ENCODE results near the gene FGF21. TPM values are rescaled to one million over a fixed set of nuclear protein-coding genes. Genes with fewer than 3 reads are reported as not detected.
"Not testable (repeated sequence)": the region's sequence is repeated elsewhere in the genome, so short reads cannot be mapped to it uniquely, and the experiment has no call there.

Gene FGF21
- total and polyA plus RNA-seq, 4 donors = not detected

GRCh38 chr19:48718106-48718505 is 37.2 kb upstream of the FGF21 start:
- H3K36me3 ChIP-seq (ENCODE audit: control insufficient read depth, insufficient read depth, low read length); DNase-seq (ENCODE audit: low read depth in 4 of 6, low spot score in 6 of 6); H3K27me3 ChIP-seq (ENCODE audit: control insufficient read depth, insufficient read depth, low read length); H3K4me3 ChIP-seq (ENCODE audit: low read depth, low read length); H3K9me3 ChIP-seq (ENCODE audit: control insufficient read depth, insufficient read depth, low read length): not testable (repeated sequence)
- Histone ChIP-seq H3K27ac (ENCODE audit: low read depth, low read length) (peak overlapping the region; percentile 33), H3K4me1 (ENCODE audit: control insufficient read depth, insufficient read depth, low read length) (peaks cover 64% of the 10 kb centered on the region)
- 95% methylated on average over 9 of the region's 13 CpGs for WGBS (ENCODE audit: insufficient coverage)

- WGBS (ENCODE audit: insufficient coverage) = 55% methylated on average over 14 of the region's 15 CpGs
- peak in 1 of 6 donors; percentile 22 for DNase-seq (ENCODE audit: low read depth in 4 of 6, low spot score in 6 of 6)
- Histone ChIP-seq H3K4me1 (ENCODE audit: control insufficient read depth, insufficient read depth, low read length) (peaks cover 58% of the 10 kb centered on the region), H3K9me3 (ENCODE audit: control insufficient read depth, insufficient read depth, low read length) (no peaks in the 10 kb centered on the region), H3K27ac (ENCODE audit: low read depth, low read length) (peak overlapping the region; percentile 69), H3K27me3 (ENCODE audit: control insufficient read depth, insufficient read depth, low read length) (no peaks in the 10 kb centered on the region), H3K4me3 (ENCODE audit: low read depth, low read length) (no peak overlapping the region), H3K36me3 (ENCODE audit: control insufficient read depth, insufficient read depth, low read length) (peaks cover 2% of the 10 kb centered on the region)
These were observed 36.6 kb upstream of the FGF21 start for GRCh38 chr19:48718711-48719231.

- H3K4me1 ChIP-seq (ENCODE audit: control insufficient read depth, insufficient read depth, low read length) = peaks cover 56% of the 10 kb centered on the region
These were observed 35.8 kb upstream of the FGF21 start, which contains the start of gene MAMSTR for GRCh38 chr19:48719263-48720171. MAMSTR (minus strand) TSS chr19:48719725; CDS start chr19:48719031, 694 bp downstream.

GRCh38 chr19:48720251-48720612 is 35.1 kb upstream of the FGF21 start:
- Histone ChIP-seq H3K27me3 (ENCODE audit: control insufficient read depth, insufficient read depth, low read length) (no peaks in the 10 kb centered on the region), H3K9me3 (ENCODE audit: control insufficient read depth, insufficient read depth, low read length) (no peaks in the 10 kb centered on the region), H3K27ac (ENCODE audit: low read depth, low read length) (peak overlapping the region; percentile 98), H3K4me3 (ENCODE audit: low read depth, low read length) (peak overlapping the region; percentile 87), H3K36me3 (ENCODE audit: control insufficient read depth, insufficient read depth, low read length) (peaks cover 2% of the 10 kb centered on the region), H3K4me1 (ENCODE audit: control insufficient read depth, insufficient read depth, low read length) (peaks cover 53% of the 10 kb centered on the region)
- WGBS (ENCODE audit: insufficient coverage) = 21% methylated on average over 11 of the region's 12 CpGs
- no peak for DNase-seq (ENCODE audit: low read depth in 4 of 6, low spot score in 6 of 6)

More at GRCh38 chr19:48719263-48720171, 35.8 kb upstream of the FGF21 start, which contains the start of gene MAMSTR:
- H3K36me3 ChIP-seq (ENCODE audit: control insufficient read depth, insufficient read depth, low read length) = peaks cover 2% of the 10 kb centered on the region
- DNase-seq (ENCODE audit: low read depth in 4 of 6, low spot score in 6 of 6) = no peak
- 76% methylated on average over 24 of the region's 33 CpGs for WGBS (ENCODE audit: insufficient coverage)
- peak within 1 kb of the TSS; percentile 98 for H3K27ac ChIP-seq (ENCODE audit: low read depth, low read length)
- H3K4me3 ChIP-seq (ENCODE audit: low read depth, low read length) = peak within 1 kb of the TSS; percentile 87
- H3K27me3 ChIP-seq (ENCODE audit: control insufficient read depth, insufficient read depth, low read length) = no peaks in the 10 kb centered on the region
- H3K9me3 ChIP-seq (ENCODE audit: control insufficient read depth, insufficient read depth, low read length) = no peaks in the 10 kb centered on the region

- H3K4me1 ChIP-seq (ENCODE audit: control insufficient read depth, insufficient read depth, low read length) = peaks cover 47% of the 10 kb centered on the region
- peaks cover 2% of the 10 kb centered on the region for H3K36me3 ChIP-seq (ENCODE audit: control insufficient read depth, insufficient read depth, low read length)
- H3K4me3 ChIP-seq (ENCODE audit: low read depth, low read length) = peak overlapping the region; percentile 87
- H3K27me3 ChIP-seq (ENCODE audit: control insufficient read depth, insufficient read depth, low read length) = no peaks in the 10 kb centered on the region
- no peaks in the 10 kb centered on the region for H3K9me3 ChIP-seq (ENCODE audit: control insufficient read depth, insufficient read depth, low read length)
- peak overlapping the region; percentile 98 for H3K27ac ChIP-seq (ENCODE audit: low read depth, low read length)
- DNase-seq (ENCODE audit: low read depth in 4 of 6, low spot score in 6 of 6) = peak; percentile 99 to 100 (median 99)
- WGBS (ENCODE audit: insufficient coverage) = 3% methylated on average over 35 of the region's 42 CpGs
These were observed 34.6 kb upstream of the FGF21 start for GRCh38 chr19:48720613-48721296.

GRCh38 chr19:48722196-48722708 is 33.1 kb upstream of the FGF21 start:
- H3K4me1 ChIP-seq (ENCODE audit: control insufficient read depth, insufficient read depth, low read length) = peaks cover 33% of the 10 kb centered on the region
- no peak overlapping the region for H3K4me3 ChIP-seq (ENCODE audit: low read depth, low read length)
- no peak for DNase-seq (ENCODE audit: low read depth in 4 of 6, low spot score in 6 of 6)
- no peaks in the 10 kb centered on the region for H3K9me3 ChIP-seq (ENCODE audit: control insufficient read depth, insufficient read depth, low read length)
- 94% methylated on average over 10 of the region's 11 CpGs for WGBS (ENCODE audit: insufficient coverage)
- peaks cover 5% of the 10 kb centered on the region for H3K36me3 ChIP-seq (ENCODE audit: control insufficient read depth, insufficient read depth, low read length)
- H3K27me3 ChIP-seq (ENCODE audit: control insufficient read depth, insufficient read depth, low read length) = no peaks in the 10 kb centered on the region
- no peak overlapping the region for H3K27ac ChIP-seq (ENCODE audit: low read depth, low read length)

GRCh38 chr19:48724796-48725753 is 30.2 kb upstream of the FGF21 start:
- peaks cover 5% of the 10 kb centered on the region for H3K36me3 ChIP-seq (ENCODE audit: control insufficient read depth, insufficient read depth, low read length)
- H3K27ac ChIP-seq (ENCODE audit: low read depth, low read length) = peak overlapping the region; percentile 92
- H3K9me3 ChIP-seq (ENCODE audit: control insufficient read depth, insufficient read depth, low read length) = no peaks in the 10 kb centered on the region
- peaks cover 20% of the 10 kb centered on the region for H3K4me1 ChIP-seq (ENCODE audit: control insufficient read depth, insufficient read depth, low read length)
- WGBS (ENCODE audit: insufficient coverage) = 56% methylated on average over 8 of the region's 11 CpGs
- H3K4me3 ChIP-seq (ENCODE audit: low read depth, low read length) = no peak overlapping the region
- peak in 2 of 6 donors; percentile 84 to 89 for DNase-seq (ENCODE audit: low read depth in 4 of 6, low spot score in 6 of 6)
- H3K27me3 ChIP-seq (ENCODE audit: control insufficient read depth, insufficient read depth, low read length) = no peaks in the 10 kb centered on the region

GRCh38 chr19:48726556-48726955 is 28.8 kb upstream of the FGF21 start:
- Histone ChIP-seq H3K9me3 (ENCODE audit: control insufficient read depth, insufficient read depth, low read length) (no peaks in the 10 kb centered on the region), H3K27me3 (ENCODE audit: control insufficient read depth, insufficient read depth, low read length) (no peaks in the 10 kb centered on the region), H3K4me1 (ENCODE audit: control insufficient read depth, insufficient read depth, low read length) (peaks cover 8% of the 10 kb centered on the region), H3K4me3 (ENCODE audit: low read depth, low read length) (no peak overlapping the region), H3K36me3 (ENCODE audit: control insufficient read depth, insufficient read depth, low read length) (peaks cover 5% of the 10 kb centered on the region), H3K27ac (ENCODE audit: low read depth, low read length) (no peak overlapping the region)
- no peak for DNase-seq (ENCODE audit: low read depth in 4 of 6, low spot score in 6 of 6)
- WGBS (ENCODE audit: insufficient coverage) = 100% methylated on average over 2 of the region's 2 CpGs
